HG02759 (cell line): Measurements from ENCODE around the gene PRDM15.
A peak's percentile ranks its signal among the peaks of the same experiment; 100 is the strongest.

Experiments
- ATAC-seq: cut with Tn5 transposase; IDR thresholded peaks from one replicate; pipeline ENCODE4 v1.9.1; 2021; ENCODE audit warnings: mild to moderate bottlenecking, moderate library complexity; ENCODE audit not compliant: unreplicated experiment

The PRDM15 gene

GRCh38 chr21:41845310-41846032 lies 33.7 kb downstream of the PRDM15 start:
- no peak for ATAC-seq

GRCh38 chr21:41843584-41843983 lies 35.6 kb downstream of the PRDM15 start:
- ATAC-seq, result no peak

- no peak for ATAC-seq
Observed at GRCh38 chr21:41840880-41841279, 38.3 kb downstream of the PRDM15 start.

- ATAC-seq, result no peak
Observed at GRCh38 chr21:41839387-41840000, 39.6 kb downstream of the PRDM15 start.

- no peak for ATAC-seq
Observed at GRCh38 chr21:41837756-41838297, 41.3 kb downstream of the PRDM15 start.

GRCh38 chr21:41836166-41837015 lies 42.8 kb downstream of the PRDM15 start:
- ATAC-seq, result no peak

GRCh38 chr21:41835711-41836154 lies 43.4 kb downstream of the PRDM15 start:
- no peak for ATAC-seq

- no peak for ATAC-seq
Observed at GRCh38 chr21:41834926-41835663, 44.0 kb downstream of the PRDM15 start.

GRCh38 chr21:41834252-41834925 lies 44.8 kb downstream of the PRDM15 start:
- ATAC-seq, result no peak

- ATAC-seq, result peak; percentile 68
Observed at GRCh38 chr21:41833497-41834115, 45.5 kb downstream of the PRDM15 start.

GRCh38 chr21:41832596-41833496 lies 46.3 kb downstream of the PRDM15 start:
- ATAC-seq, result peak; percentile 61

- no peak for ATAC-seq
Observed at GRCh38 chr21:41831866-41832595, 47.1 kb downstream of the PRDM15 start.

GRCh38 chr21:41831453-41831831 lies 47.7 kb downstream of the PRDM15 start:
- no peak for ATAC-seq

- ATAC-seq, result no peak
Observed at GRCh38 chr21:41830764-41831452, 48.2 kb downstream of the PRDM15 start.

GRCh38 chr21:41830145-41830707 lies 48.9 kb downstream of the PRDM15 start:
- ATAC-seq, result no peak

GRCh38 chr21:41828884-41829360 lies 50.2 kb downstream of the PRDM15 start:
- ATAC-seq, result no peak
